ENCODE measurements around the gene SORCS2.

The SORCS2 gene

GRCh38 chr4:7648544-7649395 lies 456.4 kb downstream of the SORCS2 start:
- Histone ChIP-seq H3F3A (ENCODE audit: control insufficient read depth, insufficient read depth) (peaks cover 3% of the 10 kb centered on the region; the same call in 1 of the 2 replicates), H4K20me1 (ENCODE audit: control insufficient read depth, insufficient read depth, low read depth, low read length) (no peaks in the 10 kb centered on the region), H3K79me2 (ENCODE audit: control insufficient read depth, low read length) (no peaks in the 10 kb centered on the region), H3K9me2 (replicated peaks; ENCODE audit: control insufficient read depth, low read length) (no peaks in the 10 kb centered on the region), H3K4me2 (ENCODE audit: low read length) (peak overlapping the region; percentile 65), H3K4me3 (ENCODE audit: low read length) (peak overlapping the region; percentile 38), H3K4me1 (ENCODE audit: control insufficient read depth, low read length) (peaks cover 41% of the 10 kb centered on the region), H3K36me3 (ENCODE audit: control insufficient read depth, low read length) (no peaks in the 10 kb centered on the region), H3K27me3 (ENCODE audit: control insufficient read depth, low read length) (peaks cover 3% of the 10 kb centered on the region; the same call in 1 of the 2 replicates), H3K27ac (ENCODE audit: low read depth, low read length) (peak overlapping the region; percentile 85), H3K9me3 (ENCODE audit: control insufficient read depth, insufficient read depth, low read length) (no peaks in the 10 kb centered on the region)
- no peak for TF ChIP-seq EZH2phosphoT487 (IDR thresholded peaks at IDR 0.05; ENCODE audit: borderline replicate concordance, low read length)
- TF ChIP-seq CTCF (IDR thresholded peaks at IDR 0.05; ENCODE audit: low read depth, low read length, poor library complexity, severe bottlenecking) = no peak

GRCh38 chr4:7649411-7649740 lies 457.0 kb downstream of the SORCS2 start:
- Histone ChIP-seq H3K79me2 (ENCODE audit: control insufficient read depth, low read length) (no peaks in the 10 kb centered on the region), H3K27me3 (ENCODE audit: control insufficient read depth, low read length) (no peaks in the 10 kb centered on the region), H3K4me1 (ENCODE audit: control insufficient read depth, low read length) (peaks cover 41% of the 10 kb centered on the region), H3K4me2 (ENCODE audit: low read length) (peak overlapping the region; percentile 65), H3K36me3 (ENCODE audit: control insufficient read depth, low read length) (no peaks in the 10 kb centered on the region), H3K9me2 (replicated peaks; ENCODE audit: control insufficient read depth, low read length) (no peaks in the 10 kb centered on the region), H3F3A (ENCODE audit: control insufficient read depth, insufficient read depth) (peaks cover 3% of the 10 kb centered on the region; the same call in 1 of the 2 replicates), H3K9me3 (ENCODE audit: control insufficient read depth, insufficient read depth, low read length) (no peaks in the 10 kb centered on the region), H3K27ac (ENCODE audit: low read depth, low read length) (peak overlapping the region; percentile 85), H4K20me1 (ENCODE audit: control insufficient read depth, insufficient read depth, low read depth, low read length) (no peaks in the 10 kb centered on the region), H3K4me3 (ENCODE audit: low read length) (peak overlapping the region; percentile 38)
- TF ChIP-seq CTCF (IDR thresholded peaks at IDR 0.05; ENCODE audit: low read depth, low read length, poor library complexity, severe bottlenecking) (no peak), EZH2phosphoT487 (IDR thresholded peaks at IDR 0.05; ENCODE audit: borderline replicate concordance, low read length) (no peak)

- H3K4me3 ChIP-seq (ENCODE audit: low read length) = peak overlapping the region; percentile 38
- peak overlapping the region; percentile 85 for H3K27ac ChIP-seq (ENCODE audit: low read depth, low read length)
- H3K9me3 ChIP-seq (ENCODE audit: control insufficient read depth, insufficient read depth, low read length) = no peaks in the 10 kb centered on the region
- H3K4me2 ChIP-seq (ENCODE audit: low read length) = peak overlapping the region; percentile 65
- no peak for TF ChIP-seq CTCF (IDR thresholded peaks at IDR 0.05; ENCODE audit: low read depth, low read length, poor library complexity, severe bottlenecking)
- TF ChIP-seq EZH2phosphoT487 (IDR thresholded peaks at IDR 0.05; ENCODE audit: borderline replicate concordance, low read length) = no peak
- no peaks in the 10 kb centered on the region for H3K27me3 ChIP-seq (ENCODE audit: control insufficient read depth, low read length)
- H3K79me2 ChIP-seq (ENCODE audit: control insufficient read depth, low read length) = no peaks in the 10 kb centered on the region
- H3K4me1 ChIP-seq (ENCODE audit: control insufficient read depth, low read length) = peaks cover 41% of the 10 kb centered on the region
- H3F3A ChIP-seq (ENCODE audit: control insufficient read depth, insufficient read depth) = peaks cover 3% of the 10 kb centered on the region; the same call in 1 of the 2 replicates
- H3K36me3 ChIP-seq (ENCODE audit: control insufficient read depth, low read length) = no peaks in the 10 kb centered on the region
- no peaks in the 10 kb centered on the region for H3K9me2 ChIP-seq (replicated peaks; ENCODE audit: control insufficient read depth, low read length)
- no peaks in the 10 kb centered on the region for H4K20me1 ChIP-seq (ENCODE audit: control insufficient read depth, insufficient read depth, low read depth, low read length)
Observed at GRCh38 chr4:7649741-7650531, 457.6 kb downstream of the SORCS2 start.

Data from DOHH2 (cell line).